Brain microvascular endothelial cell (primary cell): ENCODE results near the gene PNRC2.

Source experiments
- DNase-seq: peaks from one replicate; pipeline ENCODE4 v3.0.0-alpha.2; 2020
- H3K27ac ChIP-seq: fragments of 250-450 bp; sonication (Bioruptor Pico); 2 replicates; pipeline ENCODE4 v1.5.1; 2020; ENCODE audit warnings: mild to moderate bottlenecking, moderate library complexity
- H3K27me3 ChIP-seq: fragments of 250-450 bp; sonication (Bioruptor Pico); replicated peaks from 2 replicates; pipeline ENCODE4 v1.5.1; 2020; ENCODE audit warnings: mild to moderate bottlenecking
- H3K36me3 ChIP-seq: fragments of 250-450 bp; sonication (Bioruptor Pico); replicated peaks from 2 replicates; pipeline ENCODE4 v1.5.1; 2020; ENCODE audit warnings: mild to moderate bottlenecking
- H3K4me3 ChIP-seq: 2 replicates; pipeline ENCODE4 v1.5.1; 2011; ENCODE audit warnings: low read depth, mild to moderate bottlenecking, control low read depth, low read length, moderate library complexity
- in situ Hi-C: cut with HindIII; loops from 2 replicates; pipeline ENCODE4 v1.10.0; 2017; ENCODE audit warnings: low sequenced_read_pairs, low pct_ligation_motif_present
- TF ChIP-seq, protein P1 (sequence below): IDR thresholded peaks from 2 replicates; pipeline ENCODE4 v1.5.1; 2011; ENCODE audit warnings: low read depth, mild to moderate bottlenecking, moderate library complexity, low read length, control low read depth, inconsistent platforms; ENCODE audit errors: missing control alignments

PNRC2 gene

DNA sequence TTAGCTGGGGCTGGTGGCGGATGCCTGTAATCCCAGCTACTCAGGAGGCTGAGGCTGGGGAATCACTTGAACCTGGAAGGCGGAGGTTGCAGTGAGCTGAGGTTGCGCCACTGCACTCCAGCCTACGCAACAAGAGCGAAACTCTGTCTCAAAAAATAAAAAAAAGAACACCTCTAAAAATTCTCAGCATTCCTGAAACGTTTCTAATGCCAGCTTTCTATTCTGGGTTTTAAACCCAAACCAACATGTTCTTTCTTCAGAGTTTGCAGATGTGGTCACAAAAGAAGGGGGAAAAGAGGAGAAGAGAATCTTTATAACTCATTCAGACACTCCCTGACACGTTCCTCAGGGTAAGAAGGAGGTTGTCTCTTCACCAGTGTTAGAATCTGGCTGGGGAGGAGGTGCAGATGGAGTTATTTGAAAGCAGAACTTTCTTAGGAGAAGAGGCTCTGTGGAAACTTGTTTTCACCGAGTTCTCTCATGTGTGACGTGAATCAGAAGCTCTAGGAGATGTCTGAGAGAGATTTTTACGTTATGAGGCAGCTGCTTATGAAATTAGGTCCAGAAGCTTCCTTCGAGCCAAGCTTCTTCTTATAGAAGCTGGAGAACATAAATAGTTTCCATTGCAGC, 28.7 kb upstream of the PNRC2 start:
- TF ChIP-seq, protein P1, sequence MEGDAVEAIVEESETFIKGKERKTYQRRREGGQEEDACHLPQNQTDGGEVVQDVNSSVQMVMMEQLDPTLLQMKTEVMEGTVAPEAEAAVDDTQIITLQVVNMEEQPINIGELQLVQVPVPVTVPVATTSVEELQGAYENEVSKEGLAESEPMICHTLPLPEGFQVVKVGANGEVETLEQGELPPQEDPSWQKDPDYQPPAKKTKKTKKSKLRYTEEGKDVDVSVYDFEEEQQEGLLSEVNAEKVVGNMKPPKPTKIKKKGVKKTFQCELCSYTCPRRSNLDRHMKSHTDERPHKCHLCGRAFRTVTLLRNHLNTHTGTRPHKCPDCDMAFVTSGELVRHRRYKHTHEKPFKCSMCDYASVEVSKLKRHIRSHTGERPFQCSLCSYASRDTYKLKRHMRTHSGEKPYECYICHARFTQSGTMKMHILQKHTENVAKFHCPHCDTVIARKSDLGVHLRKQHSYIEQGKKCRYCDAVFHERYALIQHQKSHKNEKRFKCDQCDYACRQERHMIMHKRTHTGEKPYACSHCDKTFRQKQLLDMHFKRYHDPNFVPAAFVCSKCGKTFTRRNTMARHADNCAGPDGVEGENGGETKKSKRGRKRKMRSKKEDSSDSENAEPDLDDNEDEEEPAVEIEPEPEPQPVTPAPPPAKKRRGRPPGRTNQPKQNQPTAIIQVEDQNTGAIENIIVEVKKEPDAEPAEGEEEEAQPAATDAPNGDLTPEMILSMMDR, result no peak
- H3K36me3 ChIP-seq, result no peaks in the 10 kb centered on the region
- H3K27me3 ChIP-seq, result no peaks in the 10 kb centered on the region
- H3K27ac ChIP-seq, result no peak overlapping the region
- in situ Hi-C loops, result no loop called here
- H3K4me3 ChIP-seq, result no peak overlapping the region
- peak; percentile 25 for DNase-seq

DNA sequence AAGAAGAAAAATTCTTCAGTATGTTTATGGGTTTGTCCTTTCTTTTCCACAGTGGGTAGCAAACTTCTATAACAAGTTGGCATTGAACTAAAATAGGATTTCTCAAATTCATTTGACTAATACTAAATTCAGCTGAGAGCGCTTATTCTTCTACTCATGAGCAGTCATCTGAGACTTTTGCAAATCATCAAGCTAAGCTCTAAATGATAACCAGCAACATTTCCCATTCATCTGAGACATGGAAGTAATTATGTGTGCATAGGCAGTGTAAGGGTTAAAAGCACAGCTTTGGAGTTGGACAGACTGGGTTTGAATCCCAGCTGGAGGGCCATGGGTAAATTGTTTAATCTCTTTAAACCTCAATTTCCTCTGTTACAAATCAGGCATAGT, 28.1 kb upstream of the PNRC2 start:
- Histone ChIP-seq H3K27me3 (no peaks in the 10 kb centered on the region), H3K4me3 (no peak overlapping the region), H3K36me3 (no peaks in the 10 kb centered on the region), H3K27ac (no peak overlapping the region)
- TF ChIP-seq, protein P1, result no peak
- no peak for DNase-seq
- in situ Hi-C loops, result no loop called here

DNA sequence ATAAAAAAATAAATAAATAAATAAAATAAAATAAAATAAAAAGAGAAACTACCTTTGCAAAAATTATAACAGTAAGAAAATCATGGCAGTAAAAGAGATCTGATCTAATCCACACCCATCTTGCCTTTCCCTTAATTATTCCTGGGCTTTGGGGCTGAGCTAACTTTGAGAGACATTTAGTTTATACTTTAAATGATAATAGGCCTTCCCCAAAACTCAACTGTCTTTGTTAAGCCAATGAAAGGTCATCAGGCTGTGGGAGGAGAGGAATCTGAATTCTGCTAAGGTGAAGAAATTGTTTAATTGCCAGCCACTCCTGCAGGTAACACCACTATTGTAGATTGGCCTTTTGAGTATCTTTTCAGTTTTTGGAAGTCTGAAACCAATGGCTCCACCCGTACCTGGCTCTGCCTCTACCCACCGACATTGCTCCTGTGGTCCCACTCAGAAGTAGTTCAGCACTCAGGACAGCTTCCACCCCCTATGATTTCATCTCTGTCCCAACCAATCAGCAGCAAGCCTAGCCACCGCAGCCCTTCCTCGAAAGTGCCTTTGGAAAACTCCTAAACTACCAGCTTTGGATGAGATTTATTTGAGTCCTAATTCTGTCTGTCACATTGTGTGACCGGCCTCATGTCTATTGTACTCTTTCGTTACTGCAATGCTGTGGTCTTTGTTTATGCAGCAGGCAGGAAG, 23.0 kb upstream of the PNRC2 start:
- in situ Hi-C loops, result no loop called here
- H3K36me3 ChIP-seq, result no peaks in the 10 kb centered on the region
- no peak overlapping the region for H3K27ac ChIP-seq
- no peaks in the 10 kb centered on the region for H3K27me3 ChIP-seq
- no peak overlapping the region for H3K4me3 ChIP-seq
- DNase-seq, result no peak
- TF ChIP-seq, protein P1, result no peak

DNA sequence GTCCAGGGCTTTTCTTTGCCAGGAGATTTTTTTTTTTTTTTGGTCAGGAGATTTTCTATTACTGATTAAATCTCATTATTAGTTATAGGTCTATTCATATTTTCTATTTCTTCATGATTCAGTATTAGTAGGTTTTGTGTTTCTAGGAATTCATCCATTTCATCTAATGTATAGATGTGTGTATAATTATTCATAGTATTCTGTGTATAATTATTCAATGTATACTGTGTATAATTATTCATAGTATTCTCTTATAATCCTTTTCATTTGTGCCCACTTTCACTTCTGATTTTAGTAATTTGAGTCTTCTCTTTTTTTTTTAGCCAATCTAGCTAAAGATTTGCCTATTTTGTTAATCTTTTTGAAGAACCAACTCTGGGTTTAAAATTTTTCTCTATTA, 12.3 kb upstream of the PNRC2 start:
- Histone ChIP-seq H3K27ac (no peak overlapping the region), H3K4me3 (no peak overlapping the region), H3K27me3 (no peaks in the 10 kb centered on the region), H3K36me3 (no peaks in the 10 kb centered on the region)
- TF ChIP-seq, protein P1, result no peak
- no peak for DNase-seq
- in situ Hi-C loops, result no loop called here

DNA sequence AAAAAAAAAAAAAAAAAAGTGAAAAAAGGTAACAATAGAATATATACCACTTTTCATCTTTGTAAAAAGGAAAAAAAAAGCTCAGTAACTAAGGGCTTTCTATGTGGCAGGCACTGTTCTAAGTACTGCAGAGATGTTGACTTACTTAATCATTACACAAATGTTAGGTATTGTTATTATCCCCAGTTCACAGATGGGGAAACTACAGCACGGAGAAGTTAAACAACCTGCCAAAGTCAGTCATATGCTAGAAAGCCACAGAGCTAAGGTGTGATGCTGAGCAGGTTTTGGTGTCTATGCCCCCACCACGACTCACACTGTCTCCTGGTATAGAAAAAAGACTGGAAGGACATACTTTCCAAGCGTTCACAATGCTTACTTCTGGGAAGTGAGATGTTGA, 6.6 kb upstream of the PNRC2 start:
- in situ Hi-C loops, result no loop called here
- no peaks in the 10 kb centered on the region for H3K36me3 ChIP-seq
- DNase-seq, result no peak
- H3K27ac ChIP-seq, result no peak overlapping the region
- TF ChIP-seq, protein P1, result no peak
- H3K4me3 ChIP-seq, result no peak overlapping the region
- no peaks in the 10 kb centered on the region for H3K27me3 ChIP-seq
